HepG2 (cell line): Measurements from ENCODE around the gene CMTM8. TPM values are rescaled to one million over a fixed set of nuclear protein-coding genes. Genes with fewer than 3 reads are reported as not detected.

Source experiments
- ATAC-seq: fragments of 200-7000 bp; cut with Tn5 transposase; 3 replicates; pipeline ENCODE4 v1.9.1; 2020; ENCODE audit warnings: mild to moderate bottlenecking, moderate library complexity
- BruUV-seq: library from RNA; stranded (reverse); fragments of 400-500 nt; replicated peaks from 2 replicates; lab custom pipeline; 2021; lab: Mats Ljungman, UMichigan
- CTCF ChIA-PET: fragments of 300-600 bp; formaldehyde crosslinking; extraction: SDS; loops from one replicate; lab custom pipeline; 2021; ENCODE audit warnings: low total read pairs, inconsistent platforms, low intra/inter-chr PET ratio; lab: Yijun Ruan, JAX
- POLR2A ChIA-PET: fragments of 350-600 bp; sonication (Branson Sonifier 250); formaldehyde crosslinking; loops from one replicate; lab custom pipeline; 2020; ENCODE audit warnings: antibody characterized with exemption, inconsistent platforms; lab: Yijun Ruan, JAX
- DNase-seq: peaks from one replicate; pipeline ENCODE4 v3.0.0-alpha.2; 2015; ENCODE audit warnings: low spot score
- FAIRE-seq: peaks from 3 replicates; lab custom pipeline; 2011; peaks lifted over from hg19 to GRCh38; lab: Jason Lieb, UNC
- H2AFZ ChIP-seq: one replicate; pipeline ENCODE4 v1.6.1; 2011; ENCODE audit warnings: low read length, inconsistent platforms
- H3K27ac ChIP-seq: fragments of 300-600 bp; 3 replicates; pipeline ENCODE4 v1.8.0; 2011; ENCODE audit warnings: mixed run types, mild to moderate bottlenecking, mixed read lengths, low read length, inconsistent platforms; ENCODE audit not compliant: insufficient read depth; ENCODE audit errors: extremely low read length
- H3K27me3 ChIP-seq, 2 experiments: fragments of 200-600 bp in 1 of 2; 2 replicates in 1 of 2; 3 replicates in 1 of 2; pipeline versions ENCODE4 v1.6.0 to v1.8.0; 2011; ENCODE audit warnings: low read length in 2 of 2, mild to moderate bottlenecking in 2 of 2, moderate library complexity in 2 of 2, inconsistent platforms in 1 of 2; ENCODE audit not compliant: insufficient read depth in 2 of 2, control insufficient read depth in 1 of 2
- H3K36me3 ChIP-seq, 2 experiments: fragments of 200-600 bp in 1 of 2; replicated peaks in 1 of 2; 2 replicates in 1 of 2; 3 replicates in 1 of 2; pipeline versions ENCODE4 v1.5.1 to v1.8.0; 2011; ENCODE audit warnings: low read length in 2 of 2, inconsistent platforms in 1 of 2; ENCODE audit not compliant: insufficient read depth in 2 of 2, control insufficient read depth in 1 of 2
- H3K4me1 ChIP-seq: 2 replicates; pipeline ENCODE4 v1.5.1; 2012; ENCODE audit warnings: low read length, inconsistent platforms; ENCODE audit not compliant: insufficient read depth
- H3K4me2 ChIP-seq: 2 replicates; pipeline ENCODE4 v1.6.0; 2011; ENCODE audit warnings: low read depth, low read length, inconsistent platforms
- H3K4me3 ChIP-seq, 3 experiments: fragments of 200-600 bp in 1 of 3; sonication (generic), shearing (Covaris generic) in 1 of 3; replicated peaks in 1 of 3; 2 replicates each; pipeline ENCODE4 v1.5.1; 2011 to 2016; ENCODE audit warnings: low read length in 3 of 3, inconsistent platforms in 2 of 3, low read depth in 2 of 3, mild to moderate bottlenecking in 2 of 3, control low read depth in 1 of 3, mixed read lengths in 1 of 3; ENCODE audit not compliant: insufficient read depth in 1 of 3
- H3K79me2 ChIP-seq: one replicate; pipeline ENCODE4 v1.6.1; 2011; ENCODE audit warnings: low read length, inconsistent platforms; ENCODE audit not compliant: insufficient read depth
- H3K9ac ChIP-seq: 2 replicates; pipeline ENCODE4 v1.6.0; 2011; ENCODE audit warnings: mild to moderate bottlenecking, low read depth, low read length, inconsistent platforms; ENCODE audit not compliant: insufficient read depth
- H3K9me3 ChIP-seq: 2 replicates; pipeline ENCODE4 v1.5.1; 2012; ENCODE audit warnings: mild to moderate bottlenecking, low read length
- H4K20me1 ChIP-seq: 2 replicates; pipeline ENCODE4 v1.6.0; 2011; ENCODE audit warnings: inconsistent platforms, mild to moderate bottlenecking, low read length, moderate library complexity; ENCODE audit not compliant: insufficient read depth
- CBX5 ChIP-seq: sonication (generic); formaldehyde crosslinking; IDR thresholded peaks from 2 replicates; pipeline ENCODE4 v1.4.0; 2020; ENCODE audit warnings: missing genetic modification reagents, borderline replicate concordance
- CREM ChIP-seq, 2 experiments: sonication (generic) in 1 of 2; formaldehyde crosslinking in 1 of 2; IDR thresholded peaks; 2 replicates each; pipeline versions ENCODE4 v1.4.0 to v1.6.1; 2016 to 2020; ENCODE audit warnings: antibody characterized with exemption in 1 of 2, mild to moderate bottlenecking in 1 of 2, missing genetic modification reagents in 1 of 2
- GATA4 ChIP-seq: sonication (generic); IDR thresholded peaks from 2 replicates; pipeline ENCODE4 v1.6.1; 2016; ENCODE audit warnings: antibody characterized with exemption, low read depth, borderline replicate concordance
- GLI4 ChIP-seq: sonication (generic); formaldehyde crosslinking; IDR thresholded peaks from 2 replicates; pipeline ENCODE4 v1.5.1; 2020; ENCODE audit warnings: missing genetic modification reagents, mild to moderate bottlenecking, moderate library complexity, borderline replicate concordance
- HDAC2 ChIP-seq: sonication (generic); formaldehyde crosslinking; IDR thresholded peaks from 2 replicates; pipeline ENCODE4 v1.4.0; 2020; ENCODE audit warnings: missing genetic modification reagents
- HNF4G ChIP-seq, 2 experiments: sonication (generic) in 1 of 2; formaldehyde crosslinking in 1 of 2; IDR thresholded peaks; 2 replicates each; pipeline versions ENCODE4 v1.4.0 to v1.6.1; 2011 to 2020; ENCODE audit warnings: borderline replicate concordance in 2 of 2, low read depth in 2 of 2, mild to moderate bottlenecking in 2 of 2, low read length in 1 of 2, missing genetic modification reagents in 1 of 2, moderate library complexity in 1 of 2
- HOXA3 ChIP-seq: sonication (generic); formaldehyde crosslinking; IDR thresholded peaks from 2 replicates; pipeline ENCODE4 v1.5.0; 2020; ENCODE audit warnings: missing genetic modification reagents
- MIXL1 ChIP-seq: IDR thresholded peaks from 2 replicates; pipeline ENCODE4 v1.6.1; 2016
- MTF1 ChIP-seq: sonication (generic); formaldehyde crosslinking; IDR thresholded peaks from 2 replicates; pipeline ENCODE4 v1.5.0; 2020; ENCODE audit warnings: missing genetic modification reagents
- MTF2 ChIP-seq: sonication (generic); formaldehyde crosslinking; IDR thresholded peaks from 2 replicates; pipeline ENCODE4 v1.5.0; 2020; ENCODE audit warnings: missing genetic modification reagents, borderline replicate concordance
- NFYB ChIP-seq: sonication (generic); formaldehyde crosslinking; IDR thresholded peaks from 2 replicates; pipeline ENCODE4 v1.4.0; 2020; ENCODE audit warnings: missing genetic modification reagents
- POLR2A ChIP-seq, 2 experiments: IDR thresholded peaks; 2 replicates each; pipeline ENCODE4 v1.6.1; 2011; ENCODE audit warnings: low read depth in 2 of 2, low read length in 2 of 2, mild to moderate bottlenecking in 1 of 2, moderate library complexity in 1 of 2; ENCODE audit not compliant: insufficient read depth in 1 of 2
- SETDB1 ChIP-seq: sonication (generic); formaldehyde crosslinking; IDR thresholded peaks from 2 replicates; pipeline ENCODE4 v1.5.1; 2020; ENCODE audit warnings: missing genetic modification reagents, mild to moderate bottlenecking, borderline replicate concordance
- TBP ChIP-seq: sonication (generic); formaldehyde crosslinking; IDR thresholded peaks from 2 replicates; pipeline ENCODE4 v1.5.0; 2020; ENCODE audit warnings: missing genetic modification reagents
- TEAD3 ChIP-seq: optimal IDR thresholded peaks from 2 replicates; pipeline ENCODE3; 2016; ENCODE audit warnings: borderline replicate concordance
- ZNF556 ChIP-seq: sonication (generic); formaldehyde crosslinking; IDR thresholded peaks from 2 replicates; pipeline ENCODE4 v1.4.0; 2020; ENCODE audit warnings: mild to moderate bottlenecking, missing genetic modification reagents, borderline replicate concordance
- ZNF816 ChIP-seq: sonication (generic); formaldehyde crosslinking; IDR thresholded peaks from 2 replicates; pipeline ENCODE4 v1.8.0; 2022; ENCODE audit warnings: missing genetic modification reagents, mild to moderate bottlenecking, borderline replicate concordance
- WGBS: methylation state at CpG from one replicate; pipeline ENCODE4 v1.1.6; 2017; ENCODE audit warnings: low lambda C conversion rate; 5-methylcytosine and 5-hydroxymethylcytosine counted together
- in situ Hi-C: cut with HindIII; loops from 2 replicates; pipeline ENCODE4 v1.10.0; 2017; ENCODE audit warnings: low pct_unique_long_range_greater_than_20kb; ENCODE audit not compliant: extremely low pct_ligation_motif_present
- intact Hi-C: fragments of 100-400 bp; cut with micrococcal nuclease; formaldehyde crosslinking; loops from one replicate; pipeline ENCODE4 v1.10.0; 2022; ENCODE audit not compliant: unreplicated experiment
- polyA plus RNA-seq, 8 experiments: library from polyadenylated mRNA; depleted of rRNA in 3 of 8; stranded (reverse) in 7 of 8; unstranded in 1 of 8; fragments of >200 nt; fragmentation: Illumina TruSeq in 4 of 8; extraction: Trizol in 4 of 8; gene quantifications; 2 replicates each; pipeline versions ENCODE4 v1.2.1 to v1.2.3, GENCODE V29; 2011 to 2016; ENCODE audit warnings: low read depth in 4 of 8, missing spikeins in 1 of 8, mixed read lengths in 1 of 8; ENCODE audit not compliant: insufficient read depth in 1 of 8
- total RNA-seq, 5 experiments: library from RNA; depleted of rRNA; stranded (reverse); fragments of >200 nt; fragmentation: Illumina TruSeq; extraction: Trizol; gene quantifications; 2 replicates each; pipeline ENCODE4 v1.2.3, GENCODE V29; 2016; ENCODE audit warnings: low read depth in 1 of 5
- TF ChIP-seq, protein P1 (sequence below): sonication (generic); formaldehyde crosslinking; IDR thresholded peaks from 2 replicates; pipeline ENCODE4 v1.4.0; 2020; ENCODE audit warnings: missing genetic modification reagents, borderline replicate concordance
- TF ChIP-seq, protein P2 (sequence below): sonication (generic); formaldehyde crosslinking; IDR thresholded peaks from 2 replicates; pipeline ENCODE4 v1.4.0; 2020; ENCODE audit warnings: missing genetic modification reagents
- TF ChIP-seq, protein P3 (sequence below): IDR thresholded peaks from 2 replicates; pipeline ENCODE4 v1.6.1; 2016; ENCODE audit warnings: missing compliant biosample characterization, missing genetic modification reagents, borderline replicate concordance

The CMTM8 gene
- total and polyA plus RNA-seq, 2 of the 13 experiments (the other 11 are each of a cell fraction or from before 2014, with no cell fraction given) = 8.9 to 15.8 TPM

DNA sequence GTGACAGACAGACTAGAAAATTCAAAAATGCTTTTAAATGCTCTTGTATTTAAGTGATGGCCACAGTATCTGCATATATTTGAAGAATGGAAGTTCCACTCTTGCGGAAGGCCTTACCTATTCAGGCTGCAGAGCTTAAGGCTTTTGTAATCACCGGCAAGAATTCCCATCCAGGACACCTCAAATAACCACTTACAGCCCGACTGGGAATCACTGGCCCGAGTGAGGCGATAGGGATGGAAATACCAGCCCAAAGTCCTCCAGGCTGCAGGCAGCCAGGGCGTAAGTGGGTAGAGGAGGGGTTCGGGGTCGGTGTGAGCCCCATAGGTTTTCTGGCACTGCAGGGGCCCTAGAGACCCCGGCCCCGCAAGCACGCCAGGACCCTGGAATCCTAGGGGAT lies 162.6 kb downstream of the CMTM8 start:
- WGBS = 18% methylated on average over 1 of the region's 11 CpGs
- TF ChIP-seq ZNF816 (CRISPR knock-in tag) (no peak), MIXL1 (no peak), HOXA3 (no peak), CBX5 (CRISPR knock-in tag) (no peak), CREM (IDR thresholded peaks at IDR 0.05) (no peak), CREM (CRISPR knock-in tag; IDR thresholded peaks at IDR 0.05) (no peak), MTF1 (CRISPR knock-in tag) (no peak), TBP (CRISPR knock-in tag) (no peak), GATA4 (no peak), GLI4 (no peak), HNF4G (IDR thresholded peaks at IDR 0.05; ENCODE audit: borderline replicate concordance, low read depth, low read length) (0 out of 2 replicates have a peak, but pooled peaks have one; percentile 4), HNF4G (CRISPR knock-in tag; IDR thresholded peaks at IDR 0.05; ENCODE audit: borderline replicate concordance, low read depth) (no peak), HDAC2 (CRISPR knock-in tag) (no peak), MTF2 (0 out of 2 replicates have a peak, but pooled peaks have one; percentile 15), ZNF556 (no peak), SETDB1 (no peak), TEAD3 (CRISPR knock-in tag) (peak; percentile 67), NFYB (CRISPR knock-in tag) (no peak), POLR2A (IDR thresholded peaks at IDR 0.05; ENCODE audit: insufficient read depth in 1 of 2, low read depth in 2 of 2, low read length in 2 of 2) (peak; percentile 3 to 48; a peak in 3 of 4 replicates)
- TF ChIP-seq, protein P1, sequence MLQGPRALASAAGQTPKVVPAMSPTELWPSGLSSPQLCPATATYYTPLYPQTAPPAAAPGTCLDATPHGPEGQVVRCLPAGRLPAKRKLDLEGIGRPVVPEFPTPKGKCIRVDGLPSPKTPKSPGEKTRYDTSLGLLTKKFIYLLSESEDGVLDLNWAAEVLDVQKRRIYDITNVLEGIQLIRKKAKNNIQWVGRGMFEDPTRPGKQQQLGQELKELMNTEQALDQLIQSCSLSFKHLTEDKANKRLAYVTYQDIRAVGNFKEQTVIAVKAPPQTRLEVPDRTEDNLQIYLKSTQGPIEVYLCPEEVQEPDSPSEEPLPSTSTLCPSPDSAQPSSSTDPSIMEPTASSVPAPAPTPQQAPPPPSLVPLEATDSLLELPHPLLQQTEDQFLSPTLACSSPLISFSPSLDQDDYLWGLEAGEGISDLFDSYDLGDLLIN (CRISPR knock-in tag) = no peak
- TF ChIP-seq, protein P2, sequence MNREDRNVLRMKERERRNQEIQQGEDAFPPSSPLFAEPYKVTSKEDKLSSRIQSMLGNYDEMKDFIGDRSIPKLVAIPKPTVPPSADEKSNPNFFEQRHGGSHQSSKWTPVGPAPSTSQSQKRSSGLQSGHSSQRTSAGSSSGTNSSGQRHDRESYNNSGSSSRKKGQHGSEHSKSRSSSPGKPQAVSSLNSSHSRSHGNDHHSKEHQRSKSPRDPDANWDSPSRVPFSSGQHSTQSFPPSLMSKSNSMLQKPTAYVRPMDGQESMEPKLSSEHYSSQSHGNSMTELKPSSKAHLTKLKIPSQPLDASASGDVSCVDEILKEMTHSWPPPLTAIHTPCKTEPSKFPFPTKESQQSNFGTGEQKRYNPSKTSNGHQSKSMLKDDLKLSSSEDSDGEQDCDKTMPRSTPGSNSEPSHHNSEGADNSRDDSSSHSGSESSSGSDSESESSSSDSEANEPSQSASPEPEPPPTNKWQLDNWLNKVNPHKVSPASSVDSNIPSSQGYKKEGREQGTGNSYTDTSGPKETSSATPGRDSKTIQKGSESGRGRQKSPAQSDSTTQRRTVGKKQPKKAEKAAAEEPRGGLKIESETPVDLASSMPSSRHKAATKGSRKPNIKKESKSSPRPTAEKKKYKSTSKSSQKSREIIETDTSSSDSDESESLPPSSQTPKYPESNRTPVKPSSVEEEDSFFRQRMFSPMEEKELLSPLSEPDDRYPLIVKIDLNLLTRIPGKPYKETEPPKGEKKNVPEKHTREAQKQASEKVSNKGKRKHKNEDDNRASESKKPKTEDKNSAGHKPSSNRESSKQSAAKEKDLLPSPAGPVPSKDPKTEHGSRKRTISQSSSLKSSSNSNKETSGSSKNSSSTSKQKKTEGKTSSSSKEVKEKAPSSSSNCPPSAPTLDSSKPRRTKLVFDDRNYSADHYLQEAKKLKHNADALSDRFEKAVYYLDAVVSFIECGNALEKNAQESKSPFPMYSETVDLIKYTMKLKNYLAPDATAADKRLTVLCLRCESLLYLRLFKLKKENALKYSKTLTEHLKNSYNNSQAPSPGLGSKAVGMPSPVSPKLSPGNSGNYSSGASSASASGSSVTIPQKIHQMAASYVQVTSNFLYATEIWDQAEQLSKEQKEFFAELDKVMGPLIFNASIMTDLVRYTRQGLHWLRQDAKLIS (CRISPR knock-in tag) = no peak
- TF ChIP-seq, protein P3, sequence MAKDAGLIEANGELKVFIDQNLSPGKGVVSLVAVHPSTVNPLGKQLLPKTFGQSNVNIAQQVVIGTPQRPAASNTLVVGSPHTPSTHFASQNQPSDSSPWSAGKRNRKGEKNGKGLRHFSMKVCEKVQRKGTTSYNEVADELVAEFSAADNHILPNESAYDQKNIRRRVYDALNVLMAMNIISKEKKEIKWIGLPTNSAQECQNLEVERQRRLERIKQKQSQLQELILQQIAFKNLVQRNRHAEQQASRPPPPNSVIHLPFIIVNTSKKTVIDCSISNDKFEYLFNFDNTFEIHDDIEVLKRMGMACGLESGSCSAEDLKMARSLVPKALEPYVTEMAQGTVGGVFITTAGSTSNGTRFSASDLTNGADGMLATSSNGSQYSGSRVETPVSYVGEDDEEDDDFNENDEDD (CRISPR knock-in tag) = no peak

More for the DNA sequence above, 162.6 kb downstream of the CMTM8 start:
- no TSS peak for BruUV-seq
- H3K9me3 ChIP-seq = no peaks in the 10 kb centered on the region
- H3K4me2 ChIP-seq = peak overlapping the region; percentile 73
- H3K27me3 ChIP-seq = no peaks in the 10 kb centered on the region
- ChIA-PET CTCF (no interaction called here), POLR2A (interaction anchor here (1.1 kb wide), 1 partner anchor 9 kb away, joined by 4 read pairs; the partner anchor contains the start of gene CMTM7)
- peak overlapping the region; percentile 84 for H3K9ac ChIP-seq
- peaks cover 37% of the 10 kb centered on the region for H3K79me2 ChIP-seq
- intact Hi-C loops = loop anchor here (1.0 kb wide), 1 partner anchor 163 kb away; the partner anchor contains the start of gene CMTM8
- peaks cover 46% of the 10 kb centered on the region for H3K4me1 ChIP-seq
- H2AFZ ChIP-seq = peak overlapping the region; percentile 44
- FAIRE-seq (peak; percentile 4), ATAC-seq (peak; percentile 85), DNase-seq (peak; percentile 45)
- in situ Hi-C loops = no loop called here
- peaks cover 3% of the 10 kb centered on the region; the same call in 1 of the 2 replicates for H4K20me1 ChIP-seq
- peaks cover 0 to 6% of the 10 kb centered on the region in 2 experiments; a peak in 1 of 5 replicates for H3K36me3 ChIP-seq
- peak overlapping the region; percentile 69 to 75 (median 73) for H3K4me3 ChIP-seq
- H3K27ac ChIP-seq = peak overlapping the region; percentile 87
